HepG2 (cell line): ENCODE results near the gene RFC1. TPM values are rescaled to one million over a fixed set of nuclear protein-coding genes. Genes with fewer than 3 reads are reported as not detected.

Experiments
- ATAC-seq: fragments of 200-7000 bp; cut with Tn5 transposase; 3 replicates; pipeline ENCODE4 v1.9.1; 2020; ENCODE audit warnings: mild to moderate bottlenecking, moderate library complexity
- BruUV-seq: library from RNA; stranded (reverse); fragments of 400-500 nt; replicated peaks from 2 replicates; lab custom pipeline; 2021; lab: Mats Ljungman, UMichigan
- CTCF ChIA-PET: fragments of 300-600 bp; formaldehyde crosslinking; extraction: SDS; loops from one replicate; lab custom pipeline; 2021; ENCODE audit warnings: low total read pairs, inconsistent platforms, low intra/inter-chr PET ratio; lab: Yijun Ruan, JAX
- POLR2A ChIA-PET: fragments of 350-600 bp; sonication (Branson Sonifier 250); formaldehyde crosslinking; loops from one replicate; lab custom pipeline; 2020; ENCODE audit warnings: antibody characterized with exemption, inconsistent platforms; lab: Yijun Ruan, JAX
- DNase-seq: peaks from one replicate; pipeline ENCODE4 v3.0.0-alpha.2; 2015; ENCODE audit warnings: low spot score
- FAIRE-seq: peaks from 3 replicates; lab custom pipeline; 2011; peaks lifted over from hg19 to GRCh38; lab: Jason Lieb, UNC
- H2AFZ ChIP-seq: one replicate; pipeline ENCODE4 v1.6.1; 2011; ENCODE audit warnings: low read length, inconsistent platforms
- H3K27ac ChIP-seq: fragments of 300-600 bp; 3 replicates; pipeline ENCODE4 v1.8.0; 2011; ENCODE audit warnings: mixed run types, mild to moderate bottlenecking, mixed read lengths, low read length, inconsistent platforms; ENCODE audit not compliant: insufficient read depth; ENCODE audit errors: extremely low read length
- H3K27me3 ChIP-seq, 2 experiments: fragments of 200-600 bp in 1 of 2; 2 replicates in 1 of 2; 3 replicates in 1 of 2; pipeline versions ENCODE4 v1.6.0 to v1.8.0; 2011; ENCODE audit warnings: low read length in 2 of 2, mild to moderate bottlenecking in 2 of 2, moderate library complexity in 2 of 2, inconsistent platforms in 1 of 2; ENCODE audit not compliant: insufficient read depth in 2 of 2, control insufficient read depth in 1 of 2
- H3K36me3 ChIP-seq, 2 experiments: fragments of 200-600 bp in 1 of 2; replicated peaks in 1 of 2; 2 replicates in 1 of 2; 3 replicates in 1 of 2; pipeline versions ENCODE4 v1.5.1 to v1.8.0; 2011; ENCODE audit warnings: low read length in 2 of 2, inconsistent platforms in 1 of 2; ENCODE audit not compliant: insufficient read depth in 2 of 2, control insufficient read depth in 1 of 2
- H3K4me1 ChIP-seq: 2 replicates; pipeline ENCODE4 v1.5.1; 2012; ENCODE audit warnings: low read length, inconsistent platforms; ENCODE audit not compliant: insufficient read depth
- H3K4me2 ChIP-seq: 2 replicates; pipeline ENCODE4 v1.6.0; 2011; ENCODE audit warnings: low read depth, low read length, inconsistent platforms
- H3K4me3 ChIP-seq, 3 experiments: fragments of 200-600 bp in 1 of 3; sonication (generic), shearing (Covaris generic) in 1 of 3; replicated peaks in 1 of 3; 2 replicates each; pipeline ENCODE4 v1.5.1; 2011 to 2016; ENCODE audit warnings: low read length in 3 of 3, inconsistent platforms in 2 of 3, low read depth in 2 of 3, mild to moderate bottlenecking in 2 of 3, control low read depth in 1 of 3, mixed read lengths in 1 of 3; ENCODE audit not compliant: insufficient read depth in 1 of 3
- H3K79me2 ChIP-seq: one replicate; pipeline ENCODE4 v1.6.1; 2011; ENCODE audit warnings: low read length, inconsistent platforms; ENCODE audit not compliant: insufficient read depth
- H3K9ac ChIP-seq: 2 replicates; pipeline ENCODE4 v1.6.0; 2011; ENCODE audit warnings: mild to moderate bottlenecking, low read depth, low read length, inconsistent platforms; ENCODE audit not compliant: insufficient read depth
- H3K9me3 ChIP-seq: 2 replicates; pipeline ENCODE4 v1.5.1; 2012; ENCODE audit warnings: mild to moderate bottlenecking, low read length
- H4K20me1 ChIP-seq: 2 replicates; pipeline ENCODE4 v1.6.0; 2011; ENCODE audit warnings: inconsistent platforms, mild to moderate bottlenecking, low read length, moderate library complexity; ENCODE audit not compliant: insufficient read depth
- CBX2 ChIP-seq, 2 experiments: fragments of 200-600 bp in 1 of 2; sonication (generic); formaldehyde crosslinking in 1 of 2; IDR thresholded peaks; 2 replicates each; pipeline versions ENCODE4 v1.7.0 to v1.8.1; 2018 to 2022; ENCODE audit warnings: low read depth in 2 of 2, low read length in 1 of 2, mild to moderate bottlenecking in 1 of 2, missing genetic modification reagents in 1 of 2
- CCAR2 ChIP-seq: fragments of 200-400 bp; formaldehyde crosslinking; optimal IDR thresholded peaks from 2 replicates; pipeline ENCODE3; 2018; ENCODE audit warnings: low read depth, mild to moderate bottlenecking, low read length, moderate library complexity
- ETV5 ChIP-seq: IDR thresholded peaks from 2 replicates; pipeline ENCODE4 v1.6.1; 2018; ENCODE audit warnings: missing biosample characterization, missing genetic modification reagents, inconsistent platforms, borderline replicate concordance
- HNF1A ChIP-seq, 2 experiments: sonication (generic) in 1 of 2; formaldehyde crosslinking in 1 of 2; IDR thresholded peaks; 2 replicates each; pipeline versions ENCODE4 v1.4.0 to v1.6.1; 2016 to 2020; ENCODE audit warnings: borderline replicate concordance in 1 of 2, low read depth in 1 of 2, mild to moderate bottlenecking in 1 of 2, missing genetic modification reagents in 1 of 2
- MYC ChIP-seq: sonication (generic); formaldehyde crosslinking; IDR thresholded peaks from 2 replicates; pipeline ENCODE4 v1.9.0; 2021; ENCODE audit warnings: missing genetic modification reagents, borderline replicate concordance
- MYNN ChIP-seq: sonication (generic); formaldehyde crosslinking; IDR thresholded peaks from 2 replicates; pipeline ENCODE4 v1.4.0; 2020; ENCODE audit warnings: mild to moderate bottlenecking, low read depth, missing genetic modification reagents
- NFAT5 ChIP-seq: sonication (generic); formaldehyde crosslinking; IDR thresholded peaks from 2 replicates; pipeline ENCODE4 v1.4.0; 2020; ENCODE audit warnings: missing genetic modification reagents
- TMF1 ChIP-seq: sonication (generic); formaldehyde crosslinking; IDR thresholded peaks from 2 replicates; pipeline ENCODE4 v1.8.1; 2022; ENCODE audit warnings: low read depth, missing genetic modification reagents
- ZNF780A ChIP-seq: sonication (generic); formaldehyde crosslinking; IDR thresholded peaks from 2 replicates; pipeline ENCODE4 v1.8.0; 2022; ENCODE audit warnings: mild to moderate bottlenecking, missing genetic modification reagents, moderate library complexity
- ZNF781 ChIP-seq: sonication (generic); formaldehyde crosslinking; IDR thresholded peaks from 2 replicates; pipeline ENCODE4 v1.5.1; 2020; ENCODE audit warnings: borderline replicate concordance, mild to moderate bottlenecking, missing genetic modification reagents; ENCODE audit errors: not compliant biosample characterization
- ZNF782 ChIP-seq: sonication (generic); formaldehyde crosslinking; IDR thresholded peaks from 2 replicates; pipeline ENCODE4 v1.4.0; 2020; ENCODE audit warnings: missing genetic modification reagents, mild to moderate bottlenecking, borderline replicate concordance
- WGBS: methylation state at CpG from one replicate; pipeline ENCODE4 v1.1.6; 2017; ENCODE audit warnings: low lambda C conversion rate; 5-methylcytosine and 5-hydroxymethylcytosine counted together
- in situ Hi-C: cut with HindIII; loops from 2 replicates; pipeline ENCODE4 v1.10.0; 2017; ENCODE audit warnings: low pct_unique_long_range_greater_than_20kb; ENCODE audit not compliant: extremely low pct_ligation_motif_present
- intact Hi-C: fragments of 100-400 bp; cut with micrococcal nuclease; formaldehyde crosslinking; loops from one replicate; pipeline ENCODE4 v1.10.0; 2022; ENCODE audit not compliant: unreplicated experiment
- polyA plus RNA-seq, 8 experiments: library from polyadenylated mRNA; depleted of rRNA in 3 of 8; stranded (reverse) in 7 of 8; unstranded in 1 of 8; fragments of >200 nt; fragmentation: Illumina TruSeq in 4 of 8; extraction: Trizol in 4 of 8; gene quantifications; 2 replicates each; pipeline versions ENCODE4 v1.2.1 to v1.2.3, GENCODE V29; 2011 to 2016; ENCODE audit warnings: low read depth in 4 of 8, missing spikeins in 1 of 8, mixed read lengths in 1 of 8; ENCODE audit not compliant: insufficient read depth in 1 of 8
- total RNA-seq, 5 experiments: library from RNA; depleted of rRNA; stranded (reverse); fragments of >200 nt; fragmentation: Illumina TruSeq; extraction: Trizol; gene quantifications; 2 replicates each; pipeline ENCODE4 v1.2.3, GENCODE V29; 2016; ENCODE audit warnings: low read depth in 1 of 5

Gene RFC1
- total and polyA plus RNA-seq, 2 of the 13 experiments (the other 11 are each of a cell fraction or from before 2014, with no cell fraction given) = 15.9 to 78.8 TPM

DNA sequence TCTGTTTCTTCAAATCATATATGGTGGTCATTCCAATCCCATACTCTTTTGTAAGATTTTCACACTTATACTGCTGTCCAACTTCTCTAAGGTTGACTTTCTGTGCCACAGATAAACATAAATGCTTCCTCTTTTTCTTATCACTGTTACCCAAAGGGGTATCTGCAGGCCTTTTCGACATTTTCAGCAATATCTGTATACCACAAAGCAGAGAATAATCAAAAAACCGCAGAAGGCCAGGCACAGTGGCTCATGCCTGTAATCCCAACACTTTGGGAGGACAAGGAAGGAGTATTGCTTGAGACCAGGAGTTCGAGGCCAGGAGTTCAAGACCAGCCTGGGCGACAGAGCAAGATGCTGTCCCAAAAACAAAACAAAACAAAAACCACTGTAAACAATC is 3.1 kb upstream of the RFC1 start (continued):
- TF ChIP-seq NFAT5 (CRISPR knock-in tag) (no peak), ZNF780A (CRISPR knock-in tag) (no peak)
- TF ChIP-seq, all 625 proteins: peak for 0

- intact Hi-C loops = loop anchor here (10.0 kb wide), 1 partner anchor 182 kb away; the partner anchor contains the start of gene WDR19
- Histone ChIP-seq H3K9ac (peak overlapping the region; percentile 79), H3K4me1 (peaks cover 45% of the 10 kb centered on the region), H3K9me3 (peaks cover 13% of the 10 kb centered on the region), H3K4me2 (peak overlapping the region; percentile 88), H3K36me3 (no peaks in the 10 kb centered on the region), H3K27ac (peak overlapping the region; percentile 88), H2AFZ (peak overlapping the region; percentile 9), H3K27me3 (no peaks in the 10 kb centered on the region; a peak in 1 of 5 replicates), H3K4me3 (peak overlapping the region; percentile 76 to 85 (median 84)), H3K79me2 (peaks cover 39% of the 10 kb centered on the region), H4K20me1 (no peaks in the 10 kb centered on the region; the same call in 1 of the 2 replicates)
- DNase-seq = peak; percentile 84
- ChIA-PET POLR2A (interaction anchor here (0.8 to 4.4 kb wide), 26 partner anchors 8 to 323 kb away, joined by 3 to 53 read pairs (median 4); partner anchors contain the start of genes KLB, LIAS, RPL9 and UGDH), CTCF (no interaction called here)
- peak; percentile 92 for ATAC-seq
- in situ Hi-C loops = loop anchor here (10.0 kb wide), 1 partner anchor 48 kb away; no protein-coding TSS in a partner anchor
- WGBS = 2% methylated on average over 6 of the region's 6 CpGs
- BruUV-seq = no TSS peak
- FAIRE-seq = peak; percentile 88
- TF ChIP-seq ZNF782 (CRISPR knock-in tag) = no peak
- TF ChIP-seq ETV5 (CRISPR knock-in tag) = no peak
- TF ChIP-seq MYNN (CRISPR knock-in tag) = no peak
- no peak for TF ChIP-seq CCAR2
- no peak for TF ChIP-seq MYC (CRISPR knock-in tag)
- no peak for TF ChIP-seq ZNF781
- TF ChIP-seq TMF1 (CRISPR knock-in tag) = no peak
- no peak for TF ChIP-seq CBX2 (IDR thresholded peaks at IDR 0.05; ENCODE audit: low read depth, low read length)
- TF ChIP-seq CBX2 (CRISPR knock-in tag; IDR thresholded peaks at IDR 0.05; ENCODE audit: low read depth) = no peak
- TF ChIP-seq HNF1A (IDR thresholded peaks at IDR 0.05; ENCODE audit: low read depth) = peak; percentile 90
- TF ChIP-seq HNF1A (CRISPR knock-in tag; IDR thresholded peaks at IDR 0.05; ENCODE audit: borderline replicate concordance) = peak; percentile 86; the same call in 1 of the 2 replicates
Observed at GRCh38 chr4:39367166-39367565, 1.0 kb upstream of the RFC1 start.
